HepG2 (cell line): ENCODE measurements around the gene ADAMTS2. TPM values are rescaled to one million over a fixed set of nuclear protein-coding genes. Genes with fewer than 3 reads are reported as not detected.

Source experiments
- ATAC-seq: fragments of 200-7000 bp; cut with Tn5 transposase; 3 replicates; pipeline ENCODE4 v1.9.1; 2020; ENCODE audit warnings: mild to moderate bottlenecking, moderate library complexity
- BruUV-seq: library from RNA; stranded (reverse); fragments of 400-500 nt; replicated peaks from 2 replicates; lab custom pipeline; 2021; lab: Mats Ljungman, UMichigan
- CTCF ChIA-PET: fragments of 300-600 bp; formaldehyde crosslinking; extraction: SDS; loops from one replicate; lab custom pipeline; 2021; ENCODE audit warnings: low total read pairs, inconsistent platforms, low intra/inter-chr PET ratio; lab: Yijun Ruan, JAX
- POLR2A ChIA-PET: fragments of 350-600 bp; sonication (Branson Sonifier 250); formaldehyde crosslinking; loops from one replicate; lab custom pipeline; 2020; ENCODE audit warnings: antibody characterized with exemption, inconsistent platforms; lab: Yijun Ruan, JAX
- DNase-seq: peaks from one replicate; pipeline ENCODE4 v3.0.0-alpha.2; 2015; ENCODE audit warnings: low spot score
- FAIRE-seq: peaks from 3 replicates; lab custom pipeline; 2011; peaks lifted over from hg19 to GRCh38; lab: Jason Lieb, UNC
- H2AFZ ChIP-seq: one replicate; pipeline ENCODE4 v1.6.1; 2011; ENCODE audit warnings: low read length, inconsistent platforms
- H3K27ac ChIP-seq: fragments of 300-600 bp; 3 replicates; pipeline ENCODE4 v1.8.0; 2011; ENCODE audit warnings: mixed run types, mild to moderate bottlenecking, mixed read lengths, low read length, inconsistent platforms; ENCODE audit not compliant: insufficient read depth; ENCODE audit errors: extremely low read length
- H3K27me3 ChIP-seq, 2 experiments: fragments of 200-600 bp in 1 of 2; 2 replicates in 1 of 2; 3 replicates in 1 of 2; pipeline versions ENCODE4 v1.6.0 to v1.8.0; 2011; ENCODE audit warnings: low read length in 2 of 2, mild to moderate bottlenecking in 2 of 2, moderate library complexity in 2 of 2, inconsistent platforms in 1 of 2; ENCODE audit not compliant: insufficient read depth in 2 of 2, control insufficient read depth in 1 of 2
- H3K36me3 ChIP-seq, 2 experiments: fragments of 200-600 bp in 1 of 2; replicated peaks in 1 of 2; 2 replicates in 1 of 2; 3 replicates in 1 of 2; pipeline versions ENCODE4 v1.5.1 to v1.8.0; 2011; ENCODE audit warnings: low read length in 2 of 2, inconsistent platforms in 1 of 2; ENCODE audit not compliant: insufficient read depth in 2 of 2, control insufficient read depth in 1 of 2
- H3K4me1 ChIP-seq: 2 replicates; pipeline ENCODE4 v1.5.1; 2012; ENCODE audit warnings: low read length, inconsistent platforms; ENCODE audit not compliant: insufficient read depth
- H3K4me2 ChIP-seq: 2 replicates; pipeline ENCODE4 v1.6.0; 2011; ENCODE audit warnings: low read depth, low read length, inconsistent platforms
- H3K4me3 ChIP-seq, 3 experiments: fragments of 200-600 bp in 1 of 3; sonication (generic), shearing (Covaris generic) in 1 of 3; replicated peaks in 1 of 3; 2 replicates each; pipeline ENCODE4 v1.5.1; 2011 to 2016; ENCODE audit warnings: low read length in 3 of 3, inconsistent platforms in 2 of 3, low read depth in 2 of 3, mild to moderate bottlenecking in 2 of 3, control low read depth in 1 of 3, mixed read lengths in 1 of 3; ENCODE audit not compliant: insufficient read depth in 1 of 3
- H3K79me2 ChIP-seq: one replicate; pipeline ENCODE4 v1.6.1; 2011; ENCODE audit warnings: low read length, inconsistent platforms; ENCODE audit not compliant: insufficient read depth
- H3K9ac ChIP-seq: 2 replicates; pipeline ENCODE4 v1.6.0; 2011; ENCODE audit warnings: mild to moderate bottlenecking, low read depth, low read length, inconsistent platforms; ENCODE audit not compliant: insufficient read depth
- H3K9me3 ChIP-seq: 2 replicates; pipeline ENCODE4 v1.5.1; 2012; ENCODE audit warnings: mild to moderate bottlenecking, low read length
- H4K20me1 ChIP-seq: 2 replicates; pipeline ENCODE4 v1.6.0; 2011; ENCODE audit warnings: inconsistent platforms, mild to moderate bottlenecking, low read length, moderate library complexity; ENCODE audit not compliant: insufficient read depth
- ARID2 ChIP-seq: sonication (generic); formaldehyde crosslinking; IDR thresholded peaks from 2 replicates; pipeline ENCODE4 v1.8.1; 2022; ENCODE audit warnings: mild to moderate bottlenecking, missing genetic modification reagents, borderline replicate concordance
- CENPBD1 ChIP-seq: sonication (generic); formaldehyde crosslinking; IDR thresholded peaks from 2 replicates; pipeline ENCODE4 v1.8.0; 2022; ENCODE audit warnings: missing genetic modification reagents, low read depth, mild to moderate bottlenecking, borderline replicate concordance
- CSRNP2 ChIP-seq: sonication (generic); formaldehyde crosslinking; conservative IDR thresholded peaks from 2 replicates; pipeline ENCODE4 v1.8.0; 2022; ENCODE audit warnings: low read depth, missing genetic modification reagents
- EED ChIP-seq: sonication (generic); formaldehyde crosslinking; IDR thresholded peaks from 2 replicates; pipeline ENCODE4 v1.5.0; 2020; ENCODE audit warnings: mild to moderate bottlenecking, missing genetic modification reagents
- GABPB1 ChIP-seq: IDR thresholded peaks from 2 replicates; pipeline ENCODE4 v1.6.1; 2016; ENCODE audit warnings: mild to moderate bottlenecking, missing genetic modification reagents, moderate library complexity, missing compliant biosample characterization
- HBP1 ChIP-seq: IDR thresholded peaks from 2 replicates; pipeline ENCODE4 v1.6.1; 2016; ENCODE audit warnings: low read depth, control low read depth
- HCFC1 ChIP-seq: fragments of 150-350 bp; IDR thresholded peaks from 2 replicates; pipeline ENCODE4 v1.6.1; 2014; ENCODE audit warnings: low read depth, low read length
- SMARCC2 ChIP-seq: fragments of 450-650 bp; IDR thresholded peaks from 2 replicates; pipeline ENCODE4 v1.6.1; 2017; ENCODE audit warnings: antibody characterized with exemption, mild to moderate bottlenecking
- ZNF30 ChIP-seq: sonication (generic); formaldehyde crosslinking; IDR thresholded peaks from 2 replicates; pipeline ENCODE4 v1.5.0; 2020; ENCODE audit warnings: mild to moderate bottlenecking, missing genetic modification reagents
- ZNF317 ChIP-seq: sonication (generic); formaldehyde crosslinking; IDR thresholded peaks from 2 replicates; pipeline ENCODE4 v1.5.0; 2020; ENCODE audit warnings: mild to moderate bottlenecking, missing genetic modification reagents
- ZNF512B ChIP-seq: sonication (generic); formaldehyde crosslinking; IDR thresholded peaks from 2 replicates; pipeline ENCODE4 v1.5.1; 2020; ENCODE audit warnings: missing genetic modification reagents, mild to moderate bottlenecking, borderline replicate concordance
- ZNF558 ChIP-seq: sonication (generic); formaldehyde crosslinking; IDR thresholded peaks from 2 replicates; pipeline ENCODE4 v1.9.0; 2022; ENCODE audit warnings: mild to moderate bottlenecking, missing genetic modification reagents, borderline replicate concordance
- ZNF691 ChIP-seq: sonication (generic); formaldehyde crosslinking; IDR thresholded peaks from 2 replicates; pipeline ENCODE4 v1.4.0; 2020; ENCODE audit warnings: missing genetic modification reagents, low read depth, mild to moderate bottlenecking, borderline replicate concordance
- ZNF776 ChIP-seq: sonication (generic); formaldehyde crosslinking; IDR thresholded peaks from 2 replicates; pipeline ENCODE4 v1.4.0; 2020; ENCODE audit warnings: mild to moderate bottlenecking, missing genetic modification reagents
- WGBS: methylation state at CpG from one replicate; pipeline ENCODE4 v1.1.6; 2017; ENCODE audit warnings: low lambda C conversion rate; 5-methylcytosine and 5-hydroxymethylcytosine counted together
- in situ Hi-C: cut with HindIII; loops from 2 replicates; pipeline ENCODE4 v1.10.0; 2017; ENCODE audit warnings: low pct_unique_long_range_greater_than_20kb; ENCODE audit not compliant: extremely low pct_ligation_motif_present
- intact Hi-C: fragments of 100-400 bp; cut with micrococcal nuclease; formaldehyde crosslinking; loops from one replicate; pipeline ENCODE4 v1.10.0; 2022; ENCODE audit not compliant: unreplicated experiment
- polyA plus RNA-seq, 8 experiments: library from polyadenylated mRNA; depleted of rRNA in 3 of 8; stranded (reverse) in 7 of 8; unstranded in 1 of 8; fragments of >200 nt; fragmentation: Illumina TruSeq in 4 of 8; extraction: Trizol in 4 of 8; gene quantifications; 2 replicates each; pipeline versions ENCODE4 v1.2.1 to v1.2.3, GENCODE V29; 2011 to 2016; ENCODE audit warnings: low read depth in 4 of 8, missing spikeins in 1 of 8, mixed read lengths in 1 of 8; ENCODE audit not compliant: insufficient read depth in 1 of 8
- total RNA-seq, 5 experiments: library from RNA; depleted of rRNA; stranded (reverse); fragments of >200 nt; fragmentation: Illumina TruSeq; extraction: Trizol; gene quantifications; 2 replicates each; pipeline ENCODE4 v1.2.3, GENCODE V29; 2016; ENCODE audit warnings: low read depth in 1 of 5

The ADAMTS2 gene
- total and polyA plus RNA-seq, 2 of the 13 experiments (the other 11 are each of a cell fraction or from before 2014, with no cell fraction given) = 0.24 to 3.5 TPM

GRCh38 chr5:179203248-179203647, 142.0 kb downstream of the ADAMTS2 start:
- ATAC-seq (no peak), DNase-seq (no peak), FAIRE-seq (no peak)
- ChIA-PET CTCF (no interaction called here), POLR2A (no interaction called here)
- H4K20me1 ChIP-seq = no peaks in the 10 kb centered on the region
- in situ Hi-C loops = no loop called here
- H3K79me2 ChIP-seq = no peaks in the 10 kb centered on the region
- no peak overlapping the region for H3K27ac ChIP-seq
- intact Hi-C loops = no loop called here
- 43% methylated on average over 9 of the region's 9 CpGs for WGBS
- H2AFZ ChIP-seq = no peak overlapping the region
- H3K9ac ChIP-seq = no peak overlapping the region
- H3K4me2 ChIP-seq = no peak overlapping the region
- H3K27me3 ChIP-seq = peaks cover 4 to 46% of the 10 kb centered on the region in 2 experiments
- no peaks in the 10 kb centered on the region for H3K4me1 ChIP-seq
- no peaks in the 10 kb centered on the region for H3K36me3 ChIP-seq
- H3K4me3 ChIP-seq = no peak overlapping the region
- no TSS peak for BruUV-seq
- H3K9me3 ChIP-seq = no peaks in the 10 kb centered on the region
- TF ChIP-seq SMARCC2 (no peak), ZNF776 (CRISPR knock-in tag) (no peak), CSRNP2 (CRISPR knock-in tag) (no peak), ZNF558 (CRISPR knock-in tag) (no peak), ZNF30 (no peak), ZNF691 (no peak), CENPBD1 (CRISPR knock-in tag) (no peak), EED (CRISPR knock-in tag) (no peak), HCFC1 (no peak), HBP1 (CRISPR knock-in tag) (no peak), ZNF317 (CRISPR knock-in tag) (no peak), ARID2 (CRISPR knock-in tag) (no peak), GABPB1 (CRISPR knock-in tag) (no peak), ZNF512B (no peak)
